ENCODE measurements around the gene CSF1R. TPM values are rescaled to one million over a fixed set of nuclear protein-coding genes. Genes with fewer than 3 reads are reported as not detected.

The CSF1R gene
- total and polyA plus RNA-seq, 2 of the 8 experiments (the other 6 are each of a cell fraction or from before 2014, with no cell fraction given): 0.12 TPM; not detected in 1

DNA sequence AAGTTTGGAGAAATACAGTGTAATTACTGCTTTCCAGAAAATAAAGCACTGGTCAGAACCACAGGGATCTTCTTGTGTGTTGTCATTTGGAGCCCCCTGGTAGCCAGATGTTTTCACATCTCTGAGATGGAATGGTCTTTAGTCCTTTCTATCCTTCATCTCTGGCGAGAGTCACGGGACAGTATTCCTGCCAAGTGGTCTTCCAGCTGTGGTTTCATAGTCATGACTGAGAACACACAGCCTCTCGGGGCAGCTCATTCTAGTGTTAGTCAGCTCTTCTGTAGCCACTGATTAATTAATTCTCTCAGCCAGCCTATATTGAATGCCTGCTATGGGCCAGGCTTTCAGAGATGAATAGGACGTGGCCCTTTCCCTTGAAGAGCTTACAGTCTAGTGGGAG, 51.7 kb downstream of the CSF1R start (continued):
- no peak for TF ChIP-seq USF2 (IDR thresholded peaks at IDR 0.05; ENCODE audit: low read length)
- TF ChIP-seq JUND (IDR thresholded peaks at IDR 0.05; ENCODE audit: low read length): no peak
